Neuronal stem cell (in vitro differentiated cells): Measurements from ENCODE around the gene SPPL2A.

Source experiments
- DNase-seq: peaks from one replicate; pipeline ENCODE4 v3.0.0-alpha.2; 2013; ENCODE audit warnings: low spot score
- H2AFZ ChIP-seq: one replicate; pipeline ENCODE4 v1.6.1; 2013; ENCODE audit warnings: mild to moderate bottlenecking, low read length, inconsistent platforms
- H2AK5ac ChIP-seq: 2 replicates; pipeline ENCODE4 v1.6.1; 2013; ENCODE audit warnings: low read depth, mild to moderate bottlenecking, inconsistent platforms, low read length, moderate library complexity, mixed read lengths
- H2BK120ac ChIP-seq: 2 replicates; pipeline ENCODE4 v1.6.1; 2013; ENCODE audit warnings: low read depth, mild to moderate bottlenecking, inconsistent platforms, low read length, moderate library complexity, mixed read lengths
- H2BK12ac ChIP-seq: one replicate; pipeline ENCODE4 v1.6.1; 2013; ENCODE audit warnings: low read length, inconsistent platforms
- H2BK15ac ChIP-seq: 2 replicates; pipeline ENCODE4 v1.6.1; 2013; ENCODE audit warnings: mild to moderate bottlenecking, low read length, inconsistent platforms, mixed read lengths
- H2BK5ac ChIP-seq: one replicate; pipeline ENCODE4 v1.6.1; 2013; ENCODE audit warnings: inconsistent platforms, mild to moderate bottlenecking, low read length, moderate library complexity
- H3K14ac ChIP-seq: one replicate; pipeline ENCODE4 v1.6.1; 2013; ENCODE audit warnings: low read length, inconsistent platforms
- H3K18ac ChIP-seq: 2 replicates; pipeline ENCODE4 v1.6.1; 2013; ENCODE audit warnings: low read length, inconsistent platforms
- H3K23ac ChIP-seq: 2 replicates; pipeline ENCODE4 v1.6.1; 2013; ENCODE audit warnings: low read depth, mild to moderate bottlenecking, mixed read lengths, low read length, inconsistent platforms; ENCODE audit not compliant: poor library complexity
- H3K27ac ChIP-seq: replicated peaks from 3 replicates; pipeline ENCODE4 v1.5.1; 2013; ENCODE audit warnings: low read length, inconsistent platforms
- H3K27me3 ChIP-seq, 3 experiments: 2 replicates each; pipeline ENCODE4 v1.6.1; 2013; ENCODE audit warnings: low read length in 3 of 3, mild to moderate bottlenecking in 2 of 3, inconsistent platforms in 1 of 3, low read depth in 1 of 3, mixed read lengths in 1 of 3, moderate library complexity in 1 of 3; ENCODE audit not compliant: control insufficient read depth in 3 of 3, insufficient read depth in 3 of 3
- H3K36me3 ChIP-seq, 2 donors: replicated peaks in 1 of 2; 2 replicates each; pipeline ENCODE4 v1.6.1; 2013; ENCODE audit warnings: low read length in 2 of 2; ENCODE audit not compliant: control insufficient read depth in 2 of 2, insufficient read depth in 2 of 2
- H3K4ac ChIP-seq: 2 replicates; pipeline ENCODE4 v1.6.1; 2013; ENCODE audit warnings: inconsistent platforms, mild to moderate bottlenecking, low read length, moderate library complexity
- H3K4me1 ChIP-seq, 2 donors: 1 replicate in 1 of 2; 2 replicates in 1 of 2; pipeline ENCODE4 v1.6.1; 2013; ENCODE audit warnings: low read length in 2 of 2, low read depth in 1 of 2; ENCODE audit not compliant: control insufficient read depth in 2 of 2, insufficient read depth in 1 of 2
- H3K4me2 ChIP-seq: one replicate; pipeline ENCODE4 v1.6.1; 2013; ENCODE audit warnings: mild to moderate bottlenecking, low read length, inconsistent platforms; ENCODE audit not compliant: insufficient read depth, poor library complexity, severe bottlenecking
- H3K4me3 ChIP-seq, 2 donors: 2 replicates each; pipeline ENCODE4 v1.5.1; 2013; ENCODE audit warnings: low read length in 2 of 2, mild to moderate bottlenecking in 2 of 2, inconsistent platforms in 1 of 2, moderate library complexity in 1 of 2
- H3K79me1 ChIP-seq: one replicate; pipeline ENCODE4 v1.6.1; 2013; ENCODE audit warnings: low read depth, mild to moderate bottlenecking, inconsistent platforms, low read length, moderate library complexity
- H3K9ac ChIP-seq: one replicate; pipeline ENCODE4 v1.6.1; 2013; ENCODE audit warnings: mild to moderate bottlenecking, low read depth, low read length, inconsistent platforms; ENCODE audit not compliant: poor library complexity
- H3K9me3 ChIP-seq, 2 donors: replicated peaks in 1 of 2; 2 replicates each; pipeline versions ENCODE3 to v1.6.1; 2013; ENCODE audit warnings: low read length in 2 of 2, mild to moderate bottlenecking in 2 of 2, inconsistent platforms in 1 of 2, low read depth in 1 of 2, mixed read lengths in 1 of 2, moderate library complexity in 1 of 2; ENCODE audit not compliant: control insufficient read depth in 2 of 2, insufficient read depth in 1 of 2
- H4K8ac ChIP-seq: one replicate; pipeline ENCODE4 v1.6.1; 2013; ENCODE audit warnings: low read depth, mild to moderate bottlenecking, inconsistent platforms, low read length, moderate library complexity
- H4K91ac ChIP-seq: one replicate; pipeline ENCODE4 v1.6.1; 2013; ENCODE audit warnings: low read length, low read depth, mild to moderate bottlenecking, inconsistent platforms; ENCODE audit not compliant: poor library complexity
- WGBS, 2 donors: extraction: QIAGEN DNeasy Blood & Tissue Kit; methylation state at CpG; one replicate each; pipeline ENCODE4 v1.1.7; 2013; ENCODE audit warnings: missing lambda C conversion rate in 2 of 2, mixed read lengths in 1 of 2; ENCODE audit not compliant: insufficient read length in 2 of 2, insufficient replicate concordance in 1 of 2; ENCODE audit errors: extremely low coverage in 2 of 2; 5-methylcytosine and 5-hydroxymethylcytosine counted together

The SPPL2A gene

DNA sequence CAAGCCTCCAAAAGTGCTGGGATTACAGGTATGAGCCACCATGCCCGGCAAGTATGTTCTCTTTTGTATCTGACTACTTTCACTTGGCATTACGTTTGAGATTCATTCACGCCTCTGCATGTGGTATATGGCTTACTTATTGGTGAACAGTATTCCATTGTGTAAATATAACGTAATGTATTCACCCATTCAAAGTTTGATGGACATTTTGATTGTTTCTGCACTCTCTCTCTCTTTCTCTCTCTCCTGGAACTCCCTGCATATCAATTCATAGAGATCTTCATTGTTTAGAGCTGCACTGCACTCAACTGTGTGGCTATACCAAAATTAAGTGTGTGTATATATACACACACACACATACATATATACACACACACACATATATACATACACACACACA lies 30.4 kb downstream of the SPPL2A start:
- peaks cover 0 to 86% of the 10 kb centered on the region in 2 donors for H3K36me3 ChIP-seq
- WGBS, 2 donors = no CpG with 5 or more reads among the region's 4 CpGs

GRCh38 chr15:50726315-50726714 lies 39.2 kb downstream of the SPPL2A start:
- no peak overlapping the region for H2BK5ac ChIP-seq
- no peak overlapping the region for H3K4me3 ChIP-seq
- no peak overlapping the region for H3K23ac ChIP-seq
- H2BK15ac ChIP-seq = no peak overlapping the region
- no peak overlapping the region for H4K91ac ChIP-seq
- no peak overlapping the region for H3K18ac ChIP-seq
- H3K36me3 ChIP-seq = peaks cover 0 to 66% of the 10 kb centered on the region in 2 donors
- H4K8ac ChIP-seq = no peak overlapping the region
- H3K79me1 ChIP-seq = no peaks in the 10 kb centered on the region
- no peak overlapping the region for H3K4me2 ChIP-seq
- no peak for DNase-seq
- H2AFZ ChIP-seq = no peak overlapping the region
- H3K4me1 ChIP-seq = no peaks in the 10 kb centered on the region
- no peak overlapping the region for H2BK120ac ChIP-seq
- H3K9ac ChIP-seq = no peak overlapping the region
- no peak overlapping the region for H3K4ac ChIP-seq
- H3K27ac ChIP-seq = no peak overlapping the region
- no CpG with 5 or more reads among the region's 1 CpG for WGBS, 2 donors
- H3K27me3 ChIP-seq = no peaks in the 10 kb centered on the region
- no peak overlapping the region for H3K14ac ChIP-seq
- H2BK12ac ChIP-seq = no peak overlapping the region
- H3K9me3 ChIP-seq = no peaks in the 10 kb centered on the region
- H2AK5ac ChIP-seq = no peak overlapping the region

More for the DNA sequence above, 30.4 kb downstream of the SPPL2A start:
- Histone ChIP-seq H3K4me3 (no peak overlapping the region), H2AK5ac (no peak overlapping the region), H3K9ac (no peak overlapping the region), H2BK12ac (no peak overlapping the region), H2BK15ac (no peak overlapping the region), H3K4ac (no peak overlapping the region), H3K9me3 (no peaks in the 10 kb centered on the region), H4K91ac (no peak overlapping the region), H3K27me3 (no peaks in the 10 kb centered on the region), H3K4me2 (no peak overlapping the region), H2BK120ac (no peak overlapping the region), H3K4me1 (no peaks in the 10 kb centered on the region), H3K23ac (no peak overlapping the region), H2AFZ (no peak overlapping the region), H2BK5ac (no peak overlapping the region), H3K79me1 (no peaks in the 10 kb centered on the region), H3K18ac (no peak overlapping the region), H3K27ac (no peak overlapping the region), H3K14ac (no peak overlapping the region), H4K8ac (no peak overlapping the region)
- no peak for DNase-seq

- H2BK12ac ChIP-seq = no peak overlapping the region
- no peaks in the 10 kb centered on the region for H3K9me3 ChIP-seq
- no peak overlapping the region for H3K23ac ChIP-seq
- WGBS, 2 donors = no CpG with 5 or more reads among the region's 1 CpG
- H2AK5ac ChIP-seq = no peak overlapping the region
- no peak overlapping the region for H3K27ac ChIP-seq
- H3K18ac ChIP-seq = no peak overlapping the region
- no peak for DNase-seq
- H4K8ac ChIP-seq = no peak overlapping the region
- H2BK15ac ChIP-seq = no peak overlapping the region
- H3K27me3 ChIP-seq = peaks cover 0 to 2% (median 0%) of the 10 kb centered on the region in 3 experiments
- H3K9ac ChIP-seq = no peak overlapping the region
- H3K4me1 ChIP-seq = no peaks in the 10 kb centered on the region
- H3K36me3 ChIP-seq = peaks cover 2 to 54% of the 10 kb centered on the region in 2 donors
- H3K14ac ChIP-seq = no peak overlapping the region
- H2BK5ac ChIP-seq = no peak overlapping the region
- H3K4me2 ChIP-seq = no peak overlapping the region
- H3K4me3 ChIP-seq = no peak overlapping the region
- no peak overlapping the region for H2AFZ ChIP-seq
- H3K4ac ChIP-seq = no peak overlapping the region
- no peak overlapping the region for H2BK120ac ChIP-seq
- H4K91ac ChIP-seq = no peak overlapping the region
- H3K79me1 ChIP-seq = no peaks in the 10 kb centered on the region
Observed at GRCh38 chr15:50718700-50719125, 46.8 kb downstream of the SPPL2A start.

DNA sequence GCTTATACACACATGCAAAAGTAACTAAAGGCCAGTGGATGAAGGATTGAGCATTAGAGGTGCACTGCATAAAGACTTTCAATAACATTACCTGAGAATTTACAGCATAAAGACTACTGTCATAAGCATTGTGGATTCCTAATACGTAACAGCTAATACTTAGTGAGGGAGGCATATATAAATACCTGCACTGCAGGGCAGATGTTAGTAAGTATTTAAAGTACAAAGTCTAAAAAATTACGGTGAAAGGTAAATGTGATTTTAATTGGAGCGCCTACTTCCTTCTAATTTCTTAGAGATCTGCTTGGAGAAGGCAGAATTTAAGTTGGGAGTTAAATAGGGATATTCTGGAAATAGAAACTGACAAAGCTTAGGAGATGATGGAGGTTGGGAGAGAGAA lies 53.5 kb downstream of the SPPL2A start:
- WGBS, 2 donors = no CpG with 5 or more reads among the region's 3 CpGs
- H3K27ac ChIP-seq = no peak overlapping the region

More for the DNA sequence above, 53.5 kb downstream of the SPPL2A start:
- Histone ChIP-seq H3K4ac (no peak overlapping the region), H3K4me1 (no peaks in the 10 kb centered on the region), H2AFZ (no peak overlapping the region), H3K9me3 (no peaks in the 10 kb centered on the region), H2AK5ac (no peak overlapping the region), H3K4me2 (no peak overlapping the region), H3K27me3 (no peaks in the 10 kb centered on the region), H2BK12ac (no peak overlapping the region), H3K14ac (no peak overlapping the region), H2BK120ac (no peak overlapping the region), H3K9ac (no peak overlapping the region), H4K8ac (no peak overlapping the region), H3K79me1 (no peaks in the 10 kb centered on the region), H3K4me3 (no peak overlapping the region), H2BK15ac (no peak overlapping the region), H3K36me3 (peaks cover 0 to 20% of the 10 kb centered on the region in 2 donors), H2BK5ac (no peak overlapping the region), H3K18ac (no peak overlapping the region), H4K91ac (no peak overlapping the region), H3K23ac (no peak overlapping the region)
- DNase-seq = no peak
